ENCODE data around the gene PRKAG3.

PRKAG3 gene

DNA sequence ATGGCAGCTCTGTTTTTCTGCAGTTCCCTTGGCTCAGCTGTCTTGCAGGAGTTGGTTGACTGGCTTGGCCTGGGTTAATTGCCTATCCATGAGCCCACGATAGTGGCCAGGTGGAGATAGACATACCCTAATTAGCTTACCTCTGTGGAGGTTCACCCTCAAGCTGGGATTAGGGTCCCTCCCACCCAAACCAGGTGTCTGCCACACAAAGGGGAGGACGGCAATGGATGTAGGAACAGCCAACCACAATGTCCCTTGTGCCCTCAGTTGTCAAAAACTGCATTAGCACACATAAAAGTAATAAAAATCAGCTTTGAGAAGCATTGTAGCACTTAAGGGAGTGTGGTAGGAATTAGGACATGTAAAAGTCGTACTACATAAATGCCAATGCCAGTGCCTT lies 45.5 kb downstream of the PRKAG3 start:
- no peak overlapping the region for H3K4me3 ChIP-seq (replicated peaks; ENCODE audit: insufficient read depth, low read length)
- H3K27ac ChIP-seq (replicated peaks) = no peak overlapping the region
- TF ChIP-seq POLR2AphosphoS5 (IDR thresholded peaks at IDR 0.05; ENCODE audit: low read depth) (no peak), GABPA (IDR thresholded peaks at IDR 0.05; ENCODE audit: low read depth) (no peak), SPI1 (IDR thresholded peaks at IDR 0.05; ENCODE audit: borderline replicate concordance, low read depth) (no peak)
- no peak for DNase-seq (ENCODE audit: low read depth in 1 of 2, low spot score in 1 of 2)
- no peaks in the 10 kb centered on the region for H3K27me3 ChIP-seq (ENCODE audit: insufficient read depth, poor library complexity, severe bottlenecking)

DNA sequence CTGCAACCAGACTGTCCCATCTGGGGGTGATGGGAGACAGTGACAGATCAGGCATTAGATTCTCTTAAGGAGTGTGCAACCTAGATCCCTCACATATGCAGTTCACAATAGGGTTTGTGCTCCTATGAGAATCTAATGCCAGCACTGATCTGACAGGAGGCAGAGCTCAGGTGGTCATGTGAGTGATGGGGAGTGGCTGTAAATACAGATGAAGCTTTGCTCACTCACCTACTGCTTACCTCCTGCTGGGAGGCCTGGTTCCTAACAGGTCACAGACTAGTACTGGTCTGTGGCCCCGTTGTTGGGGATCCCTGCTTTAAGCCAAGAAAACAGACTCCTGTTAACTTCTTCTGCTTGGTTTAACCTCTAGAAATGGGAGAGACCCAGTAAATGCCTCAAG lies 46.5 kb downstream of the PRKAG3 start:
- no peak for DNase-seq (ENCODE audit: low read depth in 1 of 2, low spot score in 1 of 2)
- Histone ChIP-seq H3K4me3 (replicated peaks; ENCODE audit: insufficient read depth, low read length) (no peak overlapping the region), H3K27ac (replicated peaks) (no peak overlapping the region), H3K27me3 (ENCODE audit: insufficient read depth, poor library complexity, severe bottlenecking) (no peaks in the 10 kb centered on the region)
- TF ChIP-seq SPI1 (IDR thresholded peaks at IDR 0.05; ENCODE audit: borderline replicate concordance, low read depth) (no peak), POLR2AphosphoS5 (IDR thresholded peaks at IDR 0.05; ENCODE audit: low read depth) (no peak), GABPA (IDR thresholded peaks at IDR 0.05; ENCODE audit: low read depth) (no peak)
- TF ChIP-seq, protein P1, sequence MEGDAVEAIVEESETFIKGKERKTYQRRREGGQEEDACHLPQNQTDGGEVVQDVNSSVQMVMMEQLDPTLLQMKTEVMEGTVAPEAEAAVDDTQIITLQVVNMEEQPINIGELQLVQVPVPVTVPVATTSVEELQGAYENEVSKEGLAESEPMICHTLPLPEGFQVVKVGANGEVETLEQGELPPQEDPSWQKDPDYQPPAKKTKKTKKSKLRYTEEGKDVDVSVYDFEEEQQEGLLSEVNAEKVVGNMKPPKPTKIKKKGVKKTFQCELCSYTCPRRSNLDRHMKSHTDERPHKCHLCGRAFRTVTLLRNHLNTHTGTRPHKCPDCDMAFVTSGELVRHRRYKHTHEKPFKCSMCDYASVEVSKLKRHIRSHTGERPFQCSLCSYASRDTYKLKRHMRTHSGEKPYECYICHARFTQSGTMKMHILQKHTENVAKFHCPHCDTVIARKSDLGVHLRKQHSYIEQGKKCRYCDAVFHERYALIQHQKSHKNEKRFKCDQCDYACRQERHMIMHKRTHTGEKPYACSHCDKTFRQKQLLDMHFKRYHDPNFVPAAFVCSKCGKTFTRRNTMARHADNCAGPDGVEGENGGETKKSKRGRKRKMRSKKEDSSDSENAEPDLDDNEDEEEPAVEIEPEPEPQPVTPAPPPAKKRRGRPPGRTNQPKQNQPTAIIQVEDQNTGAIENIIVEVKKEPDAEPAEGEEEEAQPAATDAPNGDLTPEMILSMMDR (IDR thresholded peaks at IDR 0.05; ENCODE audit: insufficient read depth, low read length) = no peak
- TF ChIP-seq, protein P2, sequence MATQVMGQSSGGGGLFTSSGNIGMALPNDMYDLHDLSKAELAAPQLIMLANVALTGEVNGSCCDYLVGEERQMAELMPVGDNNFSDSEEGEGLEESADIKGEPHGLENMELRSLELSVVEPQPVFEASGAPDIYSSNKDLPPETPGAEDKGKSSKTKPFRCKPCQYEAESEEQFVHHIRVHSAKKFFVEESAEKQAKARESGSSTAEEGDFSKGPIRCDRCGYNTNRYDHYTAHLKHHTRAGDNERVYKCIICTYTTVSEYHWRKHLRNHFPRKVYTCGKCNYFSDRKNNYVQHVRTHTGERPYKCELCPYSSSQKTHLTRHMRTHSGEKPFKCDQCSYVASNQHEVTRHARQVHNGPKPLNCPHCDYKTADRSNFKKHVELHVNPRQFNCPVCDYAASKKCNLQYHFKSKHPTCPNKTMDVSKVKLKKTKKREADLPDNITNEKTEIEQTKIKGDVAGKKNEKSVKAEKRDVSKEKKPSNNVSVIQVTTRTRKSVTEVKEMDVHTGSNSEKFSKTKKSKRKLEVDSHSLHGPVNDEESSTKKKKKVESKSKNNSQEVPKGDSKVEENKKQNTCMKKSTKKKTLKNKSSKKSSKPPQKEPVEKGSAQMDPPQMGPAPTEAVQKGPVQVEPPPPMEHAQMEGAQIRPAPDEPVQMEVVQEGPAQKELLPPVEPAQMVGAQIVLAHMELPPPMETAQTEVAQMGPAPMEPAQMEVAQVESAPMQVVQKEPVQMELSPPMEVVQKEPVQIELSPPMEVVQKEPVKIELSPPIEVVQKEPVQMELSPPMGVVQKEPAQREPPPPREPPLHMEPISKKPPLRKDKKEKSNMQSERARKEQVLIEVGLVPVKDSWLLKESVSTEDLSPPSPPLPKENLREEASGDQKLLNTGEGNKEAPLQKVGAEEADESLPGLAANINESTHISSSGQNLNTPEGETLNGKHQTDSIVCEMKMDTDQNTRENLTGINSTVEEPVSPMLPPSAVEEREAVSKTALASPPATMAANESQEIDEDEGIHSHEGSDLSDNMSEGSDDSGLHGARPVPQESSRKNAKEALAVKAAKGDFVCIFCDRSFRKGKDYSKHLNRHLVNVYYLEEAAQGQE (IDR thresholded peaks at IDR 0.05; ENCODE audit: insufficient replicate concordance, low read depth) = no peak

DNA sequence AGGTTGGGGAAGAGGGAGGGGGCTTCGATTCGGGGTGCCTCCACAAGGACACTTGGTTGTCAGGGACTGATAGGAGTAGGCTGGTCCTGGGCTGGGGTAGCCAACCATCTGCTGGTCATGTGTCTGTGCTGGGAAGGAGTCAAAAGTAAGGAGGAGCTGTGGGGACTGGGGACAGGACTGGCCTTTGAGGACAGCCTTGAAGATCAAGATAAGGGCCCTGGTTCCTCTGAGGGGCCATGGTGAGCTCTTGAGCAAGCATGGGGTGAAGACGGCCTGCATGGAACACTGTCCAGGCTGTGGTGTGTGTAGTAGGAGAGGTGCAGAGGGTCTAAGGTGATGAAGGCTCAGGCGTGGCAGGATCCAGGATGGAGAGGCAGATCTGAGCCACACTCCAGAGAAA lies 47.9 kb downstream of the PRKAG3 start:
- TF ChIP-seq GABPA (IDR thresholded peaks at IDR 0.05; ENCODE audit: low read depth) = no peak
- TF ChIP-seq, protein P1 (IDR thresholded peaks at IDR 0.05; ENCODE audit: insufficient read depth, low read length) = no peak
- no peak for TF ChIP-seq SPI1 (IDR thresholded peaks at IDR 0.05; ENCODE audit: borderline replicate concordance, low read depth)
- no peak for TF ChIP-seq POLR2AphosphoS5 (IDR thresholded peaks at IDR 0.05; ENCODE audit: low read depth)
- TF ChIP-seq, protein P2 (IDR thresholded peaks at IDR 0.05; ENCODE audit: insufficient replicate concordance, low read depth) = no peak
- H3K27ac ChIP-seq (replicated peaks) = no peak overlapping the region
- no peak for DNase-seq (ENCODE audit: low read depth in 1 of 2, low spot score in 1 of 2)
- H3K4me3 ChIP-seq (replicated peaks; ENCODE audit: insufficient read depth, low read length) = no peak overlapping the region
- no peaks in the 10 kb centered on the region for H3K27me3 ChIP-seq (ENCODE audit: insufficient read depth, poor library complexity, severe bottlenecking)

DNA sequence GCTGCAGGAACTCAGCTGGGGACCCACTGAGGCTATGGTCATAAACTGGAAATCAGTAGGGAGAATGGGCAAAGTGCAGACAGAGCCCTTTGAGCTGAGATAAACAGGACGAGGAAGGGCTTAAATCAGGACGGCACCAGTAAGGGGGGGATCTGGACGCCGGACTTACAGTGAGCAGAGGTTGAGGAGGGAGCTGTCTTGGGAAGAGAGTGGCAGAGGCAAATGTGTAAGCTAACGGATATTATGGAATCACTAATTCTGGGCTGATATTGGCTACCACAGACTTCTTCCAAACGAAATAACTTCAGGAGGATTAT lies 49.1 kb downstream of the PRKAG3 start:
- Histone ChIP-seq H3K4me3 (replicated peaks; ENCODE audit: insufficient read depth, low read length) (no peak overlapping the region), H3K27me3 (ENCODE audit: insufficient read depth, poor library complexity, severe bottlenecking) (no peaks in the 10 kb centered on the region), H3K27ac (replicated peaks) (no peak overlapping the region)
- DNase-seq (ENCODE audit: low read depth in 1 of 2, low spot score in 1 of 2) = no peak
- TF ChIP-seq, protein P1 (IDR thresholded peaks at IDR 0.05; ENCODE audit: insufficient read depth, low read length) = no peak
- TF ChIP-seq POLR2AphosphoS5 (IDR thresholded peaks at IDR 0.05; ENCODE audit: low read depth) = no peak
- TF ChIP-seq GABPA (IDR thresholded peaks at IDR 0.05; ENCODE audit: low read depth) = no peak
- TF ChIP-seq, protein P2 (IDR thresholded peaks at IDR 0.05; ENCODE audit: insufficient replicate concordance, low read depth) = no peak
- TF ChIP-seq SPI1 (IDR thresholded peaks at IDR 0.05; ENCODE audit: borderline replicate concordance, low read depth) = no peak
